Measurements from ENCODE around the gene PCYOX1L. TPM values are rescaled to one million over a fixed set of nuclear protein-coding genes. Genes with fewer than 3 reads are reported as not detected.

The PCYOX1L gene
- total and polyA plus RNA-seq, 2 donors (not counting 1 experiment from before 2014, with no cell fraction given), result 7.6 to 9.1 TPM

- Histone ChIP-seq H3K4me2 (ENCODE audit: extremely low read depth, insufficient read depth, low read length) (no peak overlapping the region), H3K4me3 (replicated peaks in 1 of 4; ENCODE audit: control extremely low read depth in 1 of 4, insufficient read depth in 1 of 4, low read depth in 3 of 4, low read length in 4 of 4) (no peak overlapping the region), H3K27ac (ENCODE audit: insufficient read depth, low read length) (no peak overlapping the region), H3K4me1 (ENCODE audit: control insufficient read depth, extremely low read depth, insufficient read depth, low read length) (peaks cover 25% of the 10 kb centered on the region), H3K9me3 (ENCODE audit: control insufficient read depth, insufficient read depth, low read depth, low read length) (no peaks in the 10 kb centered on the region), H3K9ac (ENCODE audit: insufficient read depth, low read length) (no peak overlapping the region), H4K20me1 (ENCODE audit: control insufficient read depth, extremely low read depth, insufficient read depth, low read length) (no peaks in the 10 kb centered on the region), H3K27me3 (ENCODE audit: control insufficient read depth, insufficient read depth, low read length) (no peaks in the 10 kb centered on the region), H2AFZ (ENCODE audit: low read length) (no peak overlapping the region), H3K79me2 (ENCODE audit: control insufficient read depth, insufficient read depth, low read length) (no peaks in the 10 kb centered on the region), H3K36me3 (ENCODE audit: control insufficient read depth, insufficient read depth, low read length) (no peaks in the 10 kb centered on the region)
- no peak for DNase-seq (ENCODE audit: low read depth in 2 of 2)
- no peak for TF ChIP-seq CTCF (conservative IDR thresholded peaks at IDR 0.05 in 1 of 2, IDR thresholded peaks at IDR 0.05 in 1 of 2; ENCODE audit: low read depth in 1 of 2, low read length in 2 of 2)
- no peak for TF ChIP-seq EZH2 (IDR thresholded peaks at IDR 0.05; ENCODE audit: low read length, missing control alignments)
Observed at GRCh38 chr5:149400304-149400703, 42.5 kb downstream of the PCYOX1L start.

GRCh38 chr5:149401051-149401450, 43.2 kb downstream of the PCYOX1L start:
- no peak overlapping the region for H3K9ac ChIP-seq (ENCODE audit: insufficient read depth, low read length)
- no peak for TF ChIP-seq EZH2 (IDR thresholded peaks at IDR 0.05; ENCODE audit: low read length, missing control alignments)
- no peak for TF ChIP-seq CTCF (conservative IDR thresholded peaks at IDR 0.05 in 1 of 2, IDR thresholded peaks at IDR 0.05 in 1 of 2; ENCODE audit: low read depth in 1 of 2, low read length in 2 of 2)
- no peaks in the 10 kb centered on the region for H3K27me3 ChIP-seq (ENCODE audit: control insufficient read depth, insufficient read depth, low read length)
- H4K20me1 ChIP-seq (ENCODE audit: control insufficient read depth, extremely low read depth, insufficient read depth, low read length), result no peaks in the 10 kb centered on the region
- H3K4me1 ChIP-seq (ENCODE audit: control insufficient read depth, extremely low read depth, insufficient read depth, low read length), result peaks cover 32% of the 10 kb centered on the region
- no peak for DNase-seq (ENCODE audit: low read depth in 2 of 2)
- peaks cover 2% of the 10 kb centered on the region for H3K79me2 ChIP-seq (ENCODE audit: control insufficient read depth, insufficient read depth, low read length)
- H3K4me2 ChIP-seq (ENCODE audit: extremely low read depth, insufficient read depth, low read length), result no peak overlapping the region
- H3K9me3 ChIP-seq (ENCODE audit: control insufficient read depth, insufficient read depth, low read depth, low read length), result no peaks in the 10 kb centered on the region
- no peak overlapping the region for H3K4me3 ChIP-seq (replicated peaks in 1 of 4; ENCODE audit: control extremely low read depth in 1 of 4, insufficient read depth in 1 of 4, low read depth in 3 of 4, low read length in 4 of 4)
- H3K27ac ChIP-seq (ENCODE audit: insufficient read depth, low read length), result no peak overlapping the region
- H3K36me3 ChIP-seq (ENCODE audit: control insufficient read depth, insufficient read depth, low read length), result no peaks in the 10 kb centered on the region
- no peak overlapping the region for H2AFZ ChIP-seq (ENCODE audit: low read length)

GRCh38 chr5:149402291-149402690, 44.4 kb downstream of the PCYOX1L start:
- Histone ChIP-seq H3K79me2 (ENCODE audit: control insufficient read depth, insufficient read depth, low read length) (peaks cover 8% of the 10 kb centered on the region), H3K9ac (ENCODE audit: insufficient read depth, low read length) (no peak overlapping the region), H3K27me3 (ENCODE audit: control insufficient read depth, insufficient read depth, low read length) (no peaks in the 10 kb centered on the region), H4K20me1 (ENCODE audit: control insufficient read depth, extremely low read depth, insufficient read depth, low read length) (no peaks in the 10 kb centered on the region), H3K9me3 (ENCODE audit: control insufficient read depth, insufficient read depth, low read depth, low read length) (no peaks in the 10 kb centered on the region), H3K4me3 (replicated peaks in 1 of 4; ENCODE audit: control extremely low read depth in 1 of 4, insufficient read depth in 1 of 4, low read depth in 3 of 4, low read length in 4 of 4) (no peak overlapping the region), H3K4me1 (ENCODE audit: control insufficient read depth, extremely low read depth, insufficient read depth, low read length) (peaks cover 35% of the 10 kb centered on the region), H2AFZ (ENCODE audit: low read length) (no peak overlapping the region), H3K36me3 (ENCODE audit: control insufficient read depth, insufficient read depth, low read length) (no peaks in the 10 kb centered on the region), H3K4me2 (ENCODE audit: extremely low read depth, insufficient read depth, low read length) (no peak overlapping the region), H3K27ac (ENCODE audit: insufficient read depth, low read length) (no peak overlapping the region)
- TF ChIP-seq CTCF (conservative IDR thresholded peaks at IDR 0.05 in 1 of 2, IDR thresholded peaks at IDR 0.05 in 1 of 2; ENCODE audit: low read depth in 1 of 2, low read length in 2 of 2), result no peak
- TF ChIP-seq EZH2 (IDR thresholded peaks at IDR 0.05; ENCODE audit: low read length, missing control alignments), result no peak
- no peak for DNase-seq (ENCODE audit: low read depth in 2 of 2)

All from fibroblast of lung (primary cell).